Type B pancreatic cell (in vitro differentiated cells): ENCODE results near the gene ANKRA2. TPM values are rescaled to one million over a fixed set of nuclear protein-coding genes. Genes with fewer than 3 reads are reported as not detected.
A peak's percentile ranks its signal among the peaks of the same experiment; 100 is the strongest.

ENCODE experiments used
- DNase-seq: peaks from one replicate; pipeline ENCODE4 v3.0.0; 2021; ENCODE audit warnings: mixed read lengths; ENCODE audit not compliant: unreplicated experiment; ENCODE audit errors: extremely low spot score
- H3K27ac Mint-ChIP-seq: 2 replicates; pipeline ENCODE4 v1.8.0; 2021; ENCODE audit warnings: mild to moderate bottlenecking, mixed read lengths
- H3K27me3 Mint-ChIP-seq: 2 replicates; pipeline ENCODE4 v1.8.0; 2021; ENCODE audit warnings: mixed read lengths
- H3K36me3 Mint-ChIP-seq: 2 replicates; pipeline ENCODE4 v1.8.0; 2021; ENCODE audit warnings: mixed read lengths
- H3K4me1 Mint-ChIP-seq: one replicate; pipeline ENCODE4 v1.8.0; 2021; ENCODE audit warnings: mixed read lengths; ENCODE audit not compliant: unreplicated experiment
- H3K4me3 Mint-ChIP-seq: 2 replicates; pipeline ENCODE4 v1.8.0; 2021; ENCODE audit warnings: mild to moderate bottlenecking, mixed read lengths
- H3K9me3 Mint-ChIP-seq: 2 replicates; pipeline ENCODE4 v1.8.0; 2021; ENCODE audit warnings: mixed read lengths
- total RNA-seq: library from RNA; stranded (reverse); gene quantifications from 2 replicates; pipeline ENCODE4 v1.2.1, GENCODE V29; 2021; ENCODE audit warnings: low replicate concordance
- TF ChIP-seq, protein P1 (sequence below): fragments of 200-600 bp; sonication (generic); conservative IDR thresholded peaks from 2 replicates; pipeline ENCODE4 v1.5.0; 2021; ENCODE audit warnings: antibody characterized with exemption, mild to moderate bottlenecking

ANKRA2 gene
- total RNA-seq, 1 donor from 2014 or later: 23.2 TPM

DNA sequence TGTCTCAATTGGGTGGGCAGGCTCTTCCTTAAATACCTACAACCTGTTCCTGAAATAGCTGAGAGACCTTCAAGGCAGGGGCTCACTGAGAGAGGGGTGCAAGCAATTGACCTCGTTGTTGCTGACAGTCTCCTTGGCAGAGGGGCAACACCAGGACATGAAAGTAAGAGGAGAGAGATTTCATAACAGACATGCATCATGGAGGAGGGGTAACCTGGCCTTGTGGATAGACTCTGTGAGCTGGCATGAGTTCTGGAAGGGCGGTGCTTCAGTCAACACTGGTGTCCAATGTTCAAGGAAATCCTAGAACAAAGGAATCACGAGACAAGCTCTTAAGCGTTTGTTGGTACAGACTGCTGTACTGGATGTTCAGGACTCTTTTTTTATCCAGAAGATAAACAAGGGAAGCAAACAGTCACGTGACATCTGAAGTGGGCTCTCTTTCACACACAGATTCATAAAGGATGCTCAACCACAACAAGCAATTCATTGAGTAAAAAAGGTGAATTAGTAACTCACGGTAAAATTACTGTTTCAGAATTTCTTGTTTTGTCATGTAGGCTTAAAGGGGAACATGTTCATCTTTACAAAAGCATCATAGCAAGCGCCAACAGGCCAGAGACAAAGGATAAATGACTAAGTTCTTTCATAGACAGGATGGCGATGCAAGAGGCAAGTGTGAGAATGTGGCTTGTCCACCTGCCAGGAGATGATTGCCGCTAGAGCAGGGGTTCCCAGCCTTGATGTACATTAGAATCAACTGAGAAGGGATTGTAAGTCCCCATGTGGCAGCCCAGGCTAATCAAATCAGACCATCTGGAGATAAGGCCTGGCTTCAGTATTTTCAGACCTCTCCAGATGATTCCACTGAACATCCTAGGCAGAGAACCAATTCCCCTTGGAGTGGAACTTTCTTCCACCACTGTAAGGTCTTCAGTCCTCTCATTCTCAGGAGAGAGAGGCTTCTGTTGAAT is 20.7 kb downstream of the ANKRA2 start:
- Mint-ChIP-seq H3K27me3 (peaks cover 17% of the 10 kb centered on the region), H3K4me1 (no peaks in the 10 kb centered on the region), H3K4me3 (no peak overlapping the region), H3K9me3 (no peaks in the 10 kb centered on the region), H3K27ac (no peak overlapping the region), H3K36me3 (no peaks in the 10 kb centered on the region)
- no peak for DNase-seq
- TF ChIP-seq, protein P1, sequence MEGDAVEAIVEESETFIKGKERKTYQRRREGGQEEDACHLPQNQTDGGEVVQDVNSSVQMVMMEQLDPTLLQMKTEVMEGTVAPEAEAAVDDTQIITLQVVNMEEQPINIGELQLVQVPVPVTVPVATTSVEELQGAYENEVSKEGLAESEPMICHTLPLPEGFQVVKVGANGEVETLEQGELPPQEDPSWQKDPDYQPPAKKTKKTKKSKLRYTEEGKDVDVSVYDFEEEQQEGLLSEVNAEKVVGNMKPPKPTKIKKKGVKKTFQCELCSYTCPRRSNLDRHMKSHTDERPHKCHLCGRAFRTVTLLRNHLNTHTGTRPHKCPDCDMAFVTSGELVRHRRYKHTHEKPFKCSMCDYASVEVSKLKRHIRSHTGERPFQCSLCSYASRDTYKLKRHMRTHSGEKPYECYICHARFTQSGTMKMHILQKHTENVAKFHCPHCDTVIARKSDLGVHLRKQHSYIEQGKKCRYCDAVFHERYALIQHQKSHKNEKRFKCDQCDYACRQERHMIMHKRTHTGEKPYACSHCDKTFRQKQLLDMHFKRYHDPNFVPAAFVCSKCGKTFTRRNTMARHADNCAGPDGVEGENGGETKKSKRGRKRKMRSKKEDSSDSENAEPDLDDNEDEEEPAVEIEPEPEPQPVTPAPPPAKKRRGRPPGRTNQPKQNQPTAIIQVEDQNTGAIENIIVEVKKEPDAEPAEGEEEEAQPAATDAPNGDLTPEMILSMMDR: no peak

GRCh38 chr5:73542020-73542419 is 23.4 kb downstream of the ANKRA2 start:
- Mint-ChIP-seq H3K27me3 (peaks cover 18% of the 10 kb centered on the region), H3K36me3 (no peaks in the 10 kb centered on the region), H3K4me1 (no peaks in the 10 kb centered on the region), H3K9me3 (no peaks in the 10 kb centered on the region), H3K27ac (no peak overlapping the region), H3K4me3 (no peak overlapping the region)
- TF ChIP-seq, protein P1: no peak
- DNase-seq: no peak

DNA sequence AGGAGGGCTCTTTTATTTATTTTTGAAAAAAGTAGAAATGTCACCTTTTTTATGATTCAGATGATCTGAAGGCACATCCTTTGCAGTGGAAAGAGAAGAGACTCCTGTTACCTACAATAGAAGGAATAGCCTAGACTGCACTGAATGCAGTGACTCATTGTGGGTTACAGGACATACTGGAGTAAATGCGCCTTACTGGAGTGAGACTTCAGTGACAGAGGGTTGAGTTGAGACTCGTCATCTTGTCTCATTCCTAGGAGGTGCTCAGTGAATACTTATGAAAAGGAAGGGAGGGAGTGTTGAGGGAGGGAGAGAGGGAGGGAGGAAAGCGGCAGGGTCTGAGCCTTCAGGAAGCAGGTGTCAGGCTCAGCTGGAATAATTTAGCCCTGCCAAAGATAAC is 25.2 kb downstream of the ANKRA2 start:
- peaks cover 21% of the 10 kb centered on the region for H3K27me3 Mint-ChIP-seq
- no peak overlapping the region for H3K4me3 Mint-ChIP-seq
- no peaks in the 10 kb centered on the region for H3K4me1 Mint-ChIP-seq
- no peaks in the 10 kb centered on the region for H3K36me3 Mint-ChIP-seq
- DNase-seq: no peak
- TF ChIP-seq, protein P1: no peak
- H3K27ac Mint-ChIP-seq: peak overlapping the region; percentile 83
- no peaks in the 10 kb centered on the region for H3K9me3 Mint-ChIP-seq

DNA sequence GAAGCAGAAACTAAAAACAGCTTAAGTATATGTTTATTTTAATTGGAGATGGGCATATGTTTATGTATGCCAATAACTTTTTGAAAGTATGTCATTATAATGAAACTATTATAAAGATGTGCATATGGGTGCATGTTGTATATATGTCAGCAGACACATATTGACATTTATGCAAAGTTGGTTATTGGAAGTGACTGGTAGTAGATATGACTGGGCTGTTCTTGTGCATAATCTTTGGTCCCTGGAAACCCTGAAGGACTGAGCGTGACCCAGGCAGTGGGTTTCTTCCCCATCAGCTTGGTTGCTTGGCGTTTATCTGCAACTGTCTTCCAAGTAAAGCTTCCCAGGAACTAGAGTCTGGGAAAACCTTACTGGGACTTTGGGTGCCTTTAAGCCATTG is 25.7 kb downstream of the ANKRA2 start:
- Mint-ChIP-seq H3K4me1 (no peaks in the 10 kb centered on the region), H3K4me3 (no peak overlapping the region), H3K27me3 (peaks cover 21% of the 10 kb centered on the region), H3K27ac (peak overlapping the region; percentile 83), H3K36me3 (no peaks in the 10 kb centered on the region), H3K9me3 (no peaks in the 10 kb centered on the region)
- DNase-seq: no peak
- TF ChIP-seq, protein P1: no peak

DNA sequence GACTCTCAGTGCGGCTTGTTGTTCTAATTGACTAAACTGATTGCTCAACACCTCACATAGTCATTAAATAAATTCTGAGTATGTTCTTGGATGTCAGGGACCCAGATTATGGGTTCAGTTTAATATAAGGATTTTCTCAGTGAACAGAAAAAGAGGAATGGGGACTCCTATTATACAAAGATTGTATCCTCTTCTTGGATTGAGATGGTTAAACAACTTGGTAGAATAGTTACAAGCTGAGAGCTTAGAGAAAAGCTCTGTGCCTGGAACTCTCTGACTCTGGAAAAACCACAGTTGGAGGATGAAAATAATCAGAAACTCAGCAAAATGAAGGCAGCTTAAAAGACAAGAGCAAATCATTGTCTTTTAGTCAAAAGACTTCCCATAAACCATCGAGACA is 30.5 kb downstream of the ANKRA2 start:
- no peaks in the 10 kb centered on the region for H3K36me3 Mint-ChIP-seq
- no peak overlapping the region for H3K4me3 Mint-ChIP-seq
- H3K9me3 Mint-ChIP-seq: peaks cover 4% of the 10 kb centered on the region
- TF ChIP-seq, protein P1: no peak
- peaks cover 22% of the 10 kb centered on the region for H3K27me3 Mint-ChIP-seq
- H3K4me1 Mint-ChIP-seq: no peaks in the 10 kb centered on the region
- H3K27ac Mint-ChIP-seq: no peak overlapping the region
- DNase-seq: no peak
